Common myeloid progenitor, CD34-positive (primary cell): Measurements from ENCODE around the gene MOCS3. TPM values are rescaled to one million over a fixed set of nuclear protein-coding genes. Genes with fewer than 3 reads are reported as not detected.

ENCODE experiments used
- CTCF ChIA-PET: fragments of 350-600 bp; sonication (Branson Sonifier 250); formaldehyde crosslinking; loops from one replicate; lab custom pipeline; 2021; ENCODE audit warnings: antibody characterized with exemption; lab: Charles Lee
- POLR2A ChIA-PET: fragments of 350-600 bp; sonication (Branson Sonifier 250); formaldehyde crosslinking; loops from one replicate; lab custom pipeline; 2021; ENCODE audit warnings: antibody characterized with exemption; lab: Charles Lee
- DNase-seq, 3 donors: peaks; one replicate each; pipeline versions ENCODE4 v3.0.0 to v3.0.0-alpha.2; 2013
- H3K27ac ChIP-seq, 2 experiments: 1 replicate in 1 of 2; 2 replicates in 1 of 2; pipeline ENCODE4 v1.7.0; 2013; ENCODE audit warnings: inconsistent platforms in 2 of 2, low read length in 2 of 2, mild to moderate bottlenecking in 2 of 2, low read depth in 1 of 2, moderate library complexity in 1 of 2; ENCODE audit not compliant: severe bottlenecking in 2 of 2, insufficient read depth in 1 of 2, poor library complexity in 1 of 2
- H3K27me3 ChIP-seq, 5 experiments: replicated peaks in 2 of 5; 1 replicate in 3 of 5; 2 replicates in 2 of 5; pipeline versions ENCODE4 v1.6.1 to v1.7.0; 2013; ENCODE audit warnings: low read length in 4 of 5, mild to moderate bottlenecking in 2 of 5, moderate library complexity in 2 of 5, inconsistent platforms in 1 of 5; ENCODE audit not compliant: insufficient read depth in 5 of 5, control insufficient read depth in 4 of 5
- H3K36me3 ChIP-seq, 4 experiments: 1 replicate in 2 of 4; 2 replicates in 2 of 4; pipeline versions ENCODE4 v1.6.1 to v1.7.0; 2013; ENCODE audit warnings: low read length in 3 of 4, control low read depth in 1 of 4, mild to moderate bottlenecking in 1 of 4; ENCODE audit not compliant: control insufficient read depth in 4 of 4, insufficient read depth in 4 of 4
- H3K4me1 ChIP-seq, 4 experiments: 1 replicate in 3 of 4; 2 replicates in 1 of 4; pipeline versions ENCODE4 v1.6.1 to v1.7.1; 2013; ENCODE audit warnings: low read length in 3 of 4, mild to moderate bottlenecking in 3 of 4, control low read depth in 1 of 4, inconsistent platforms in 1 of 4, moderate library complexity in 1 of 4; ENCODE audit not compliant: control insufficient read depth in 4 of 4, insufficient read depth in 4 of 4; ENCODE audit errors: control extremely low read depth in 1 of 4
- H3K4me3 ChIP-seq, 7 experiments: 1 replicate in 4 of 7; 2 replicates in 3 of 7; pipeline versions ENCODE4 v1.5.1 to v1.7.0; 2013; ENCODE audit warnings: mild to moderate bottlenecking in 7 of 7, low read length in 6 of 7, moderate library complexity in 6 of 7, inconsistent platforms in 2 of 7, low read depth in 2 of 7, control low read depth in 1 of 7; ENCODE audit not compliant: insufficient read depth in 4 of 7, control insufficient read depth in 1 of 7; ENCODE audit errors: extremely low read depth in 1 of 7
- H3K9me3 ChIP-seq, 5 experiments: 1 replicate in 4 of 5; 2 replicates in 1 of 5; pipeline versions ENCODE4 v1.6.1 to v1.7.1; 2013; ENCODE audit warnings: low read length in 4 of 5, mild to moderate bottlenecking in 2 of 5, inconsistent platforms in 1 of 5, low read depth in 1 of 5, moderate library complexity in 1 of 5; ENCODE audit not compliant: control insufficient read depth in 4 of 5, insufficient read depth in 2 of 5; ENCODE audit errors: control extremely low read depth in 1 of 5
- WGBS: methylation state at CpG from one replicate; pipeline ENCODE4 v1.1.5; 2013; ENCODE audit not compliant: insufficient coverage; 5-methylcytosine and 5-hydroxymethylcytosine counted together
- polyA plus RNA-seq: library from polyadenylated mRNA; unstranded; fragments of 120-200 nt; gene quantifications from one replicate; pipeline ENCODE4 v1.2.1, GENCODE V29; 2013

Gene MOCS3
- polyA plus RNA-seq, result 1.5 TPM

DNA sequence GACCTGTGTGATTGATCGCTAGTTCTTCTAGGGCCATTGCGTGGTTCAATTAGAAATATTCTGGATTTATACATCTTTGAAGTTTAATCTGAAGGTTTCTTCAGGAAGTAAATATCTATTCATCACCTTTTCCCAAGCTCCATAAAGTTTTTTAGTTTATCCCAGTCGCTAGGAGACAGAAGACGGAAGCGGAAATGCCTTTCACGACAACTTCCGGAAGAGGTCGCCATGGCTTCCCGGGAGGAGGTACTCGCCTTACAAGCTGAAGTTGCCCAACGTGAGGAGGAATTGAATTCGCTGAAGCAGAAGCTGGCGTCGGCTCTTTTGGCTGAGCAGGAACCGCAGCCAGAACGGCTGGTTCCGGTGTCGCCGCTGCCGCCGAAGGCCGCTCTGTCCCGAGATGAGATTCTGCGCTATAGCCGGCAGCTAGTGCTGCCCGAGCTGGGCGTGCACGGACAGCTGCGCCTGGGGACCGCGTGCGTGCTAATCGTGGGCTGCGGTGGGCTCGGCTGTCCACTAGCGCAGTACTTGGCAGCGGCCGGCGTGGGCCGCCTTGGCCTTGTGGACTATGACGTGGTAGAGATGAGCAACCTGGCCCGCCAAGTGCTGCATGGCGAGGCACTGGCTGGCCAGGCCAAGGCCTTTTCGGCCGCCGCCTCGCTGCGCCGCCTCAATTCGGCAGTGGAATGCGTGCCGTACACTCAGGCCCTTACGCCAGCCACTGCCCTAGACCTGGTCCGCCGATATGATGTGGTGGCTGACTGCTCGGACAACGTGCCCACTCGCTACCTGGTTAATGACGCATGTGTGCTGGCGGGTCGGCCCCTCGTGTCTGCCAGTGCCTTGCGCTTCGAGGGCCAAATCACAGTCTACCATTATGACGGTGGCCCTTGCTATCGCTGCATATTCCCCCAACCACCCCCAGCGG, at the start of gene MOCS3:
TSS of gene MOCS3 (plus strand) at position 204 of the 928 bp plus-strand sequence. CDS start at position 229, 25 bp downstream.
- peaks cover 9 to 26% (median 24%) of the 10 kb centered on the region in 4 experiments for H3K4me1 ChIP-seq
- ChIA-PET POLR2A (interaction anchor here (0.6 to 3.0 kb wide), 5 partner anchors 9 to 165 kb away, joined by 3 to 20 read pairs (median 6); partner anchors contain the start of genes ADNP and BCAS4), CTCF (interaction anchor here (0.8 to 1.7 kb wide), 7 partner anchors 11 to 165 kb away, joined by 3 to 7 read pairs (median 3); partner anchors contain the start of gene BCAS4)
- 2% methylated on average over 66 of the region's 67 CpGs for WGBS
- no peaks in the 10 kb centered on the region for H3K27me3 ChIP-seq
- peak within 1 kb of the TSS; percentile 100 for H3K27ac ChIP-seq
- DNase-seq, result peak; percentile 98 to 99 (median 99)
- H3K4me3 ChIP-seq, result peak within 1 kb of the TSS; percentile 83 to 98 (median 94)
- peaks cover 7 to 25% (median 17%) of the 10 kb centered on the region in 4 experiments for H3K36me3 ChIP-seq
- H3K9me3 ChIP-seq, result no peaks in the 10 kb centered on the region

DNA sequence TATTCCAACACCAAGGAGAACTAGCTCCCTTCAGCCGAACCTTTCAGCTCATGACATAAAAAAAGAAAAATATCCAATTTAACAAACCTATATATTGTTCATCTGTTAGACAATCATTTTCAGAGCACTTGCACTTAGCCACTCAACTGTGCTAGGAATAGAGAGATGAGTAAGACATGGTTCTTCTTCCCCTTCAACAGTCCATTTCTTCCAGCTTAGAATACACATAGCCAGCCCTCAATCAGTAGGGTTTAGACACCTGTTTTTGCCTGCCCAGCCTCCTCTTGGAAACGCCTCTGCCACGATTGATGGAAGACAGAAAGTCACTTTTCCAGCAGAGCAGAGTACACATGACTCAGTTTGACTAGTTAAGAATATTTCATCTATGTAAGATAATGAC, 49.2 kb upstream of the MOCS3 start:
- ChIA-PET CTCF (interaction anchor here (0.9 to 6.1 kb wide), 10 partner anchors 9 to 115 kb away, joined by 3 to 44 read pairs (median 4); partner anchors contain the start of genes ADNP and BCAS4), POLR2A (interaction anchor here (0.6 to 0.9 kb wide), 3 partner anchors 9 to 91 kb away, joined by 3 to 7 read pairs (median 5); no protein-coding TSS in a partner anchor)

GRCh38 chr20:50911030-50911429, 47.6 kb upstream of the MOCS3 start:
- ChIA-PET POLR2A (interaction anchor here (1.6 kb wide), 1 partner anchor 10 kb away, joined by 5 read pairs; no protein-coding TSS in a partner anchor), CTCF (interaction anchor here (0.9 to 6.1 kb wide), 4 partner anchors 10 to 116 kb away, joined by 3 to 44 read pairs (median 6); partner anchors contain the start of gene BCAS4)
- no peaks in the 10 kb centered on the region for H3K27me3 ChIP-seq
- H3K9me3 ChIP-seq, result no peaks in the 10 kb centered on the region
- H3K4me1 ChIP-seq, result peaks cover under 1 to 13% (median 5%) of the 10 kb centered on the region in 4 experiments
- 100% methylated on average over 1 of the region's 3 CpGs for WGBS
- DNase-seq, result no peak
- no peak overlapping the region for H3K27ac ChIP-seq
- peaks cover 4 to 34% (median 10%) of the 10 kb centered on the region in 4 experiments for H3K36me3 ChIP-seq
- no peak overlapping the region for H3K4me3 ChIP-seq

More for the DNA sequence above, 49.2 kb upstream of the MOCS3 start:
- Histone ChIP-seq H3K4me3 (no peak overlapping the region), H3K4me1 (peaks cover 0 to 1% (median 0%) of the 10 kb centered on the region in 4 experiments), H3K36me3 (peaks cover 4 to 30% (median 10%) of the 10 kb centered on the region in 4 experiments), H3K9me3 (no peaks in the 10 kb centered on the region), H3K27ac (no peak overlapping the region), H3K27me3 (no peaks in the 10 kb centered on the region)
- WGBS, result 91% methylated on average over 3 of the region's 3 CpGs
- DNase-seq, result no peak

DNA sequence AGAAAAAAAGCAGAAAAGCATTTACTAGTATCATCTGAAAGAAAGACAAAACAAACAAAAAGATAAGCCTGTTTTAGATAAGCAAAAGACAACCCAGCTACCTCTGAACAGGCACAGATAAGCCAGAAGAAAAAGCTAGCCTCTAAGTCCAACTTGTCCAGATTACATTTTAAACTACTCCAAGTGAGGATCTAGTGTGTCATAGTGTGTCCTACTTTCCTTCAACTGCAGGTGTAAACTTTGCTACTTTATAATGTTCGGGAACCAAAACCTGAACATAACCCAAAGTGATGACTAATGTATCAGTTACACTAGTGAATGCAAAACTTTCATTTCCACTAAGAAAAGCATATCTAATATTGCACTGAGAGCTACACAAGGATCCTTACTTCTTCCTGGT, 46.9 kb upstream of the MOCS3 start:
- no CpG with 5 or more reads among the region's 1 CpG for WGBS
- ChIA-PET CTCF (interaction anchor here (0.9 to 6.1 kb wide), 4 partner anchors 9 to 117 kb away, joined by 3 to 44 read pairs (median 6); partner anchors contain the start of gene BCAS4), POLR2A (interaction anchor here (0.8 to 1.6 kb wide), 2 partner anchors 10 to 20 kb away, joined by 3 to 5 read pairs; partner anchors contain the start of gene ADNP)
- Histone ChIP-seq H3K9me3 (no peaks in the 10 kb centered on the region), H3K36me3 (peaks cover 6 to 38% (median 11%) of the 10 kb centered on the region in 4 experiments), H3K27me3 (no peaks in the 10 kb centered on the region), H3K4me3 (no peak overlapping the region), H3K27ac (no peak overlapping the region), H3K4me1 (peaks cover 2 to 17% (median 6%) of the 10 kb centered on the region in 4 experiments)
- no peak for DNase-seq

- peak in 2 of 3 donors; percentile 43 to 51 for DNase-seq
- H3K36me3 ChIP-seq, result peaks cover 7 to 45% (median 11%) of the 10 kb centered on the region in 4 experiments
- peak overlapping the region in 1 of 2 experiments; percentile 37 for H3K27ac ChIP-seq
- H3K27me3 ChIP-seq, result no peaks in the 10 kb centered on the region
- WGBS, result 100% methylated on average over 1 of the region's 2 CpGs
- no peaks in the 10 kb centered on the region for H3K9me3 ChIP-seq
- POLR2A ChIA-PET, result no interaction called here
- H3K4me1 ChIP-seq, result peaks cover 2 to 19% (median 8%) of the 10 kb centered on the region in 4 experiments
- no peak overlapping the region for H3K4me3 ChIP-seq
- CTCF ChIA-PET, result interaction anchor here (1.4 to 3.9 kb wide), 2 partner anchors 13 to 16 kb away, joined by 4 to 29 read pairs; partner anchors contain the start of gene ADNP
Observed at GRCh38 chr20:50913690-50914375, 44.8 kb upstream of the MOCS3 start.

DNA sequence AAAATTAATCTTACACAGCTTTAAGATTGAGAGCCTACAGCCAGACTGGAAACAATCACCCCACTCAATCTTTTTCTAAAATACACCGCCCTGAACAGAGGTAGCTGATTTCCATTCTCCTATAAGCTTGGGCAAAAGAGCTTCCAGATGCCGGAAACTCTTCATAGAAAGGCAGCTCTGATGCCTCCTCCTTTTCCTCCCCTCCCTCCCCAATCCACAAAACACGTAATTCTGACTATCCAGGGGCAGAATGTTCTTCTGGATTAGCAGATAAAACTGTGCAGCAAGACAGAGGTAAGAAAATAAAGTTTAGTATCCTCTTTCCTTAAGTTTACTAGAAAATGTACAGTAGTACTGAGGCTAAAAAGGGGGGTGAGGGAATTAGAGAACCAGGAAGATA, 43.2 kb upstream of the MOCS3 start:
- POLR2A ChIA-PET, result no interaction called here
- H3K4me3 ChIP-seq, result peak overlapping the region in 1 of 7 experiments; percentile 16
- H3K4me1 ChIP-seq, result peaks cover 2 to 19% (median 8%) of the 10 kb centered on the region in 4 experiments
- H3K9me3 ChIP-seq, result no peaks in the 10 kb centered on the region
- peak overlapping the region in 1 of 2 experiments; percentile 55 for H3K27ac ChIP-seq
- peaks cover 7 to 42% (median 15%) of the 10 kb centered on the region in 4 experiments for H3K36me3 ChIP-seq
- WGBS, result 86% methylated on average over 1 of the region's 3 CpGs
- no peak for DNase-seq
- CTCF ChIA-PET, result interaction anchor here (0.7 to 3.9 kb wide), 5 partner anchors 7 to 42 kb away, joined by 3 to 29 read pairs (median 4); partner anchors contain the start of gene ADNP
- H3K27me3 ChIP-seq, result no peaks in the 10 kb centered on the region
